ENCODE data around the gene CFDP1. TPM values are rescaled to one million over a fixed set of nuclear protein-coding genes. Genes with fewer than 3 reads are reported as not detected.

The CFDP1 gene
- total and polyA plus RNA-seq, 12 donors: 40.6 to 129 (median 61.4) TPM

GRCh38 chr16:75319513-75320411 is 113.5 kb downstream of the CFDP1 start:
- DNase-seq: no peak
- Histone ChIP-seq H3K27me3 (no peaks in the 10 kb centered on the region), H3K36me3 (replicated peaks in 1 of 2) (no peaks in the 10 kb centered on the region), H3K4me1 (replicated peaks in 1 of 2) (peaks cover 9 to 30% of the 10 kb centered on the region in 2 donors), H3K9me3 (replicated peaks in 1 of 3) (no peaks in the 10 kb centered on the region), H3K4me3 (no peak overlapping the region), H3K27ac (peak overlapping the region in 2 of 5 donors; percentile 10 to 39)
- 58 to 74% (median 65%) methylated on average over 13 of the region's 13 CpGs for WGBS, 4 donors
- no peak for TF ChIP-seq CTCF (IDR thresholded peaks at IDR 0.05)
- no peak for TF ChIP-seq POLR2A (IDR thresholded peaks at IDR 0.05)
- intact Hi-C loops (cut with DNase I): no loop called here

GRCh38 chr16:75318737-75319136 is 114.6 kb downstream of the CFDP1 start:
- peaks cover 9 to 28% of the 10 kb centered on the region in 2 donors for H3K4me1 ChIP-seq (replicated peaks in 1 of 2)
- H3K27me3 ChIP-seq: no peaks in the 10 kb centered on the region
- H3K9me3 ChIP-seq (replicated peaks in 1 of 3): no peaks in the 10 kb centered on the region
- WGBS, 4 donors: 95 to 100% (median 99%) methylated on average over 3 of the region's 3 CpGs
- DNase-seq: no peak
- TF ChIP-seq CTCF (IDR thresholded peaks at IDR 0.05) (no peak), POLR2A (IDR thresholded peaks at IDR 0.05) (no peak)
- no peak overlapping the region for H3K4me3 ChIP-seq
- no peaks in the 10 kb centered on the region for H3K36me3 ChIP-seq (replicated peaks in 1 of 2)
- intact Hi-C loops (cut with DNase I): no loop called here
- no peak overlapping the region for H3K27ac ChIP-seq

GRCh38 chr16:75317532-75317931 is 115.8 kb downstream of the CFDP1 start:
- Histone ChIP-seq H3K4me1 (replicated peaks in 1 of 2) (peaks cover 3 to 18% of the 10 kb centered on the region in 2 donors), H3K9me3 (replicated peaks in 1 of 3) (no peaks in the 10 kb centered on the region), H3K27me3 (no peaks in the 10 kb centered on the region), H3K27ac (peak overlapping the region in 1 of 5 donors; percentile 23), H3K36me3 (replicated peaks in 1 of 2) (no peaks in the 10 kb centered on the region), H3K4me3 (no peak overlapping the region)
- no peak for DNase-seq
- WGBS, 4 donors: 84 to 92% (median 91%) methylated on average over 4 of the region's 4 CpGs
- TF ChIP-seq CTCF (IDR thresholded peaks at IDR 0.05) (no peak), POLR2A (IDR thresholded peaks at IDR 0.05) (no peak)
- intact Hi-C loops (cut with DNase I): no loop called here

- H3K9me3 ChIP-seq (replicated peaks in 1 of 3): no peaks in the 10 kb centered on the region
- WGBS, 4 donors: 70 to 87% (median 73%) methylated on average over 7 of the region's 7 CpGs
- intact Hi-C loops (cut with DNase I): no loop called here
Observed at GRCh38 chr16:75317101-75317522, 116.2 kb downstream of the CFDP1 start.

More at GRCh38 chr16:75317101-75317522, 116.2 kb downstream of the CFDP1 start:
- no peaks in the 10 kb centered on the region for H3K36me3 ChIP-seq (replicated peaks in 1 of 2)
- H3K4me1 ChIP-seq (replicated peaks in 1 of 2): peaks cover 3 to 14% of the 10 kb centered on the region in 2 donors
- TF ChIP-seq CTCF (IDR thresholded peaks at IDR 0.05): no peak
- TF ChIP-seq POLR2A (IDR thresholded peaks at IDR 0.05): no peak
- peak in 1 of 7 donors; percentile 21 for DNase-seq
- no peak overlapping the region for H3K4me3 ChIP-seq
- peak overlapping the region in 1 of 5 donors; percentile 23 for H3K27ac ChIP-seq
- no peaks in the 10 kb centered on the region for H3K27me3 ChIP-seq

Data from adrenal gland (tissue), 12 donors.